Limb (tissue), 2 donors: Measurements from ENCODE around the gene SLC4A9.

Source experiments
- DNase-seq, 2 donors: peaks; one replicate each; pipeline ENCODE4 v3.0.0-alpha.2; 2016; ENCODE audit errors: extremely low spot score in 2 of 2

Gene SLC4A9

GRCh38 chr5:140360681-140361479 is 886 bp downstream of the SLC4A9 start:
- no peak for DNase-seq

GRCh38 chr5:140361901-140362300 is 1.9 kb downstream of the SLC4A9 start:
- DNase-seq: no peak

- DNase-seq: no peak
Measured at GRCh38 chr5:140362311-140362710, 2.3 kb downstream of the SLC4A9 start.

GRCh38 chr5:140362875-140363630 is 3.1 kb downstream of the SLC4A9 start:
- peak; percentile 28 to 84 for DNase-seq

GRCh38 chr5:140363631-140364471 is 3.9 kb downstream of the SLC4A9 start:
- DNase-seq: no peak

- DNase-seq: no peak
Measured at GRCh38 chr5:140364472-140364765, 4.4 kb downstream of the SLC4A9 start.

GRCh38 chr5:140365282-140365681 is 5.3 kb downstream of the SLC4A9 start:
- DNase-seq: no peak

GRCh38 chr5:140365941-140366340 is 5.9 kb downstream of the SLC4A9 start:
- DNase-seq: no peak

- DNase-seq: no peak
Measured at GRCh38 chr5:140366589-140367255, 6.7 kb downstream of the SLC4A9 start.

GRCh38 chr5:140367256-140368013 is 7.4 kb downstream of the SLC4A9 start:
- DNase-seq: no peak

GRCh38 chr5:140371356-140372151 is 11.6 kb downstream of the SLC4A9 start:
- no peak for DNase-seq

- DNase-seq: peak; percentile 74 to 75
Measured at GRCh38 chr5:140372971-140373487, 13.0 kb downstream of the SLC4A9 start.

GRCh38 chr5:140381351-140381750 is 21.4 kb downstream of the SLC4A9 start:
- no peak for DNase-seq

- no peak for DNase-seq
Measured at GRCh38 chr5:140381972-140382371, 22.0 kb downstream of the SLC4A9 start.

- DNase-seq: no peak
Measured at GRCh38 chr5:140382866-140383265, 22.9 kb downstream of the SLC4A9 start.

- no peak for DNase-seq
Measured at GRCh38 chr5:140383300-140383699, 23.3 kb downstream of the SLC4A9 start.

- no peak for DNase-seq
Measured at GRCh38 chr5:140388052-140388451, 28.1 kb downstream of the SLC4A9 start.

- DNase-seq: no peak
Measured at GRCh38 chr5:140391312-140391711, 31.3 kb downstream of the SLC4A9 start.

GRCh38 chr5:140391732-140392131 is 31.7 kb downstream of the SLC4A9 start:
- DNase-seq: no peak

GRCh38 chr5:140393738-140394137 is 33.7 kb downstream of the SLC4A9 start:
- no peak for DNase-seq
